ENCODE data around the gene KIF9.

- TF ChIP-seq POLR2AphosphoS5 (IDR thresholded peaks at IDR 0.05; ENCODE audit: insufficient read depth in 1 of 2, low read depth in 1 of 2) (no peak), CTCF (IDR thresholded peaks at IDR 0.05) (no peak), POLR2A (IDR thresholded peaks at IDR 0.05) (no peak)
These were observed 2.1 kb downstream of the KIF9 start for GRCh38 chr3:47280519-47280918.

Data from vagina (tissue), 2 donors.